Measurements from ENCODE around the gene CCT7. TPM values are rescaled to one million over a fixed set of nuclear protein-coding genes. Genes with fewer than 3 reads are reported as not detected.

Gene CCT7
- total and polyA plus RNA-seq, 2 of the 8 experiments (the other 6 are each of a cell fraction or from before 2014, with no cell fraction given): 440 to 474 TPM

GRCh38 chr2:73265298-73266060, 31.4 kb downstream of the CCT7 start:
- H2BK15ac ChIP-seq (ENCODE audit: low read length): no peak overlapping the region
- no peak overlapping the region for H2BK20ac ChIP-seq (ENCODE audit: low read length)
- CTCF ChIA-PET (ENCODE audit: partially characterized antibody): interaction anchor here (1.2 to 3.9 kb wide), 2 partner anchors 24 kb away, joined by 6 to 24 read pairs; no protein-coding TSS in a partner anchor
- H3K9ac ChIP-seq (replicated peaks in 1 of 4; ENCODE audit: extremely low read depth in 1 of 4, low read depth in 3 of 4, low read length in 3 of 4): no peak overlapping the region
- H3K4ac ChIP-seq (replicated peaks; ENCODE audit: insufficient read length, low read depth, low read length): no peak overlapping the region
- H3K36me3 ChIP-seq (ENCODE audit: control insufficient read depth in 2 of 4, insufficient read depth in 4 of 4, low read length in 3 of 4): peaks cover 0 to 11% (median 4%) of the 10 kb centered on the region in 4 experiments; a peak in 4 of 8 replicates
- H3K23ac ChIP-seq (ENCODE audit: insufficient read length): no peak overlapping the region
- H3K4me2 ChIP-seq (ENCODE audit: insufficient read depth in 1 of 2, low read depth in 2 of 2, low read length in 2 of 2): no peak overlapping the region
- H3K14ac ChIP-seq (ENCODE audit: insufficient read length): no peak overlapping the region
- WGBS, 2 experiments (ENCODE audit: extremely low coverage in 1 of 2, insufficient coverage in 1 of 2, insufficient read length in 1 of 2, insufficient replicate concordance in 2 of 2, low coverage in 1 of 2, low lambda C conversion rate in 2 of 2, missing lambda C conversion rate in 1 of 2): 93% methylated on average over 12 of the region's 28 CpGs; no CpG with 5 or more reads in 1 of the 2 experiments
- DNase-seq (ENCODE audit: low read depth in 1 of 2, low spot score in 2 of 2) (no peak), FAIRE-seq (no peak)
- no peak overlapping the region for H3K56ac ChIP-seq (replicated peaks; ENCODE audit: insufficient read length, low read depth, low read length)
- peaks cover 0 to 13% (median 8%) of the 10 kb centered on the region in 4 experiments; a peak in 5 of 7 replicates for H3K4me1 ChIP-seq (replicated peaks in 1 of 4; ENCODE audit: control insufficient read depth in 3 of 4, insufficient read depth in 4 of 4, low read length in 3 of 4)
- H2AFZ ChIP-seq (ENCODE audit: low read length): no peak overlapping the region
- H2BK120ac ChIP-seq (replicated peaks; ENCODE audit: low read depth, low read length): no peak overlapping the region
- no peak overlapping the region for H3K18ac ChIP-seq (ENCODE audit: extremely low read depth, low read length)
- peaks cover 10% of the 10 kb centered on the region; the same call in 1 of the 2 replicates for H3K23me2 ChIP-seq (ENCODE audit: low read depth, low read length)
- H3K9me3 ChIP-seq (ENCODE audit: insufficient read depth in 2 of 2, low read depth in 1 of 2, low read length in 1 of 2): no peaks in the 10 kb centered on the region
- no peak overlapping the region for H2BK12ac ChIP-seq (ENCODE audit: low read depth, low read length)
- H4K20me1 ChIP-seq (replicated peaks in 1 of 2; ENCODE audit: control insufficient read depth in 1 of 2, insufficient read depth in 2 of 2, low read length in 2 of 2): peaks cover 7 to 33% of the 10 kb centered on the region in 2 experiments
- H4K8ac ChIP-seq (ENCODE audit: extremely low read depth, insufficient read depth, low read length): no peak overlapping the region
- peaks cover 7% of the 10 kb centered on the region; the same call in 1 of the 2 replicates for H3K79me1 ChIP-seq (ENCODE audit: low read depth, low read length)
- H3K4me3 ChIP-seq (ENCODE audit: extremely low read depth in 1 of 4, insufficient read depth in 2 of 4, low read depth in 3 of 4, low read length in 4 of 4): no peak overlapping the region
- POLR2A ChIA-PET (ENCODE audit: partially characterized antibody): interaction anchor here (1.6 to 4.6 kb wide), 3 partner anchors 8 to 31 kb away, joined by 4 to 22 read pairs (median 22); partner anchors contain the start of gene CCT7
- no peak overlapping the region for H4K91ac ChIP-seq (replicated peaks; ENCODE audit: insufficient read length, low read length)
- H3K79me2 ChIP-seq (ENCODE audit: control insufficient read depth in 1 of 2, insufficient read depth in 2 of 2, low read length in 2 of 2): no peaks in the 10 kb centered on the region; a peak in 1 of 4 replicates
- H3K27ac ChIP-seq (ENCODE audit: low read depth, low read length): no peak overlapping the region
- TF ChIP-seq CBX8 (IDR thresholded peaks at IDR 0.05; ENCODE audit: borderline replicate concordance, low read depth, low read length): no peak
- TF ChIP-seq POLR2AphosphoS5 (IDR thresholded peaks at IDR 0.05; ENCODE audit: low read depth, low read length): no peak
- no peak for TF ChIP-seq EP300 (IDR thresholded peaks at IDR 0.05; ENCODE audit: borderline replicate concordance in 1 of 2, low read depth in 2 of 2, low read length in 2 of 2)
- TF ChIP-seq POLR2A (IDR thresholded peaks at IDR 0.05; ENCODE audit: control extremely low read depth in 1 of 2, low read depth in 2 of 2, low read length in 2 of 2): no peak
- no peak overlapping the region for H2BK5ac ChIP-seq (ENCODE audit: low read depth, low read length)
- H3K27me3 ChIP-seq (replicated peaks in 1 of 4; ENCODE audit: control insufficient read depth in 3 of 4, extremely low read depth in 1 of 4, insufficient read depth in 3 of 4, low read length in 3 of 4): peaks cover 0 to 22% (median 16%) of the 10 kb centered on the region in 4 experiments; a peak in 6 of 7 replicates
- H4K5ac ChIP-seq (ENCODE audit: insufficient read length, low read depth, low read length): no peak overlapping the region
- no peak overlapping the region for H2AK5ac ChIP-seq (ENCODE audit: low read depth, low read length)

All from H1 (cell line).